Measurements from ENCODE around the gene SFXN1. TPM values are rescaled to one million over a fixed set of nuclear protein-coding genes. Genes with fewer than 3 reads are reported as not detected.
"Not testable (repeated sequence)": the region's sequence is repeated elsewhere in the genome, so short reads cannot be mapped to it uniquely, and the experiment has no call there.

SFXN1 gene
- total RNA-seq, 3 donors from 2014 or later (not counting 1 experiment from before 2014, with no cell fraction given) = 30.3 to 55.2 (median 44.0) TPM

GRCh38 chr5:175494264-175495183 lies 16.2 kb downstream of the SFXN1 start:
- Mint-ChIP-seq H3K4me3 (no peak overlapping the region), H3K4me1 (peaks cover 12 to 18% of the 10 kb centered on the region in 2 donors), H3K36me3 (peaks cover 16% of the 10 kb centered on the region), H3K27ac (no peak overlapping the region), H3K9me3 (no peaks in the 10 kb centered on the region), H3K27me3 (ENCODE audit: low read depth in 2 of 2) (no peaks in the 10 kb centered on the region)
- DNase-seq = no peak
- Histone ChIP-seq H3K27ac (ENCODE audit: low read length) (no peak overlapping the region), H3K4me3 (ENCODE audit: low read length) (no peak overlapping the region), H3K4me1 (ENCODE audit: control insufficient read depth, insufficient read depth, low read length) (no peaks in the 10 kb centered on the region), H3K36me3 (ENCODE audit: control insufficient read depth, insufficient read depth, low read length) (peaks cover 37% of the 10 kb centered on the region), H3K9me3 (ENCODE audit: control insufficient read depth, insufficient read depth, low read length) (no peaks in the 10 kb centered on the region), H3K27me3 (ENCODE audit: control insufficient read depth, insufficient read depth, low read length) (no peaks in the 10 kb centered on the region)
- intact Hi-C loops (cut with micrococcal nuclease) = no loop called here
- 97% methylated on average over 15 of the region's 17 CpGs for WGBS (ENCODE audit: insufficient coverage)
- no peak for ATAC-seq
- no peak for TF ChIP-seq CTCF (IDR thresholded peaks at IDR 0.05)

GRCh38 chr5:175501759-175502158 lies 23.4 kb downstream of the SFXN1 start:
- DNase-seq (no peak), ATAC-seq (no peak)
- peaks cover 7% of the 10 kb centered on the region for H3K36me3 ChIP-seq (ENCODE audit: control insufficient read depth, insufficient read depth, low read length)
- no peak overlapping the region for H3K27ac ChIP-seq (ENCODE audit: low read length)
- H3K9me3 ChIP-seq (ENCODE audit: control insufficient read depth, insufficient read depth, low read length) = no peaks in the 10 kb centered on the region
- no peak for TF ChIP-seq CTCF (IDR thresholded peaks at IDR 0.05)
- H3K4me3 ChIP-seq (ENCODE audit: low read length) = no peak overlapping the region
- intact Hi-C loops (cut with micrococcal nuclease) = no loop called here
- H3K4me1 ChIP-seq (ENCODE audit: control insufficient read depth, insufficient read depth, low read length) = no peaks in the 10 kb centered on the region
- H3K36me3 Mint-ChIP-seq = no peaks in the 10 kb centered on the region
- H3K4me3 Mint-ChIP-seq = no peak overlapping the region
- 96% methylated on average over 7 of the region's 7 CpGs for WGBS (ENCODE audit: insufficient coverage)
- H3K27ac Mint-ChIP-seq = no peak overlapping the region
- H3K4me1 Mint-ChIP-seq = peaks cover 0 to 4% of the 10 kb centered on the region in 2 donors
- no peaks in the 10 kb centered on the region for H3K27me3 Mint-ChIP-seq (ENCODE audit: low read depth in 2 of 2)
- H3K9me3 Mint-ChIP-seq = no peaks in the 10 kb centered on the region
- no peaks in the 10 kb centered on the region for H3K27me3 ChIP-seq (ENCODE audit: control insufficient read depth, insufficient read depth, low read length)

- peaks cover 33% of the 10 kb centered on the region for H3K36me3 ChIP-seq (ENCODE audit: control insufficient read depth, insufficient read depth, low read length)
- intact Hi-C loops (cut with micrococcal nuclease); H3K27ac ChIP-seq (ENCODE audit: low read length); H3K9me3 ChIP-seq (ENCODE audit: control insufficient read depth, insufficient read depth, low read length); H3K4me3 ChIP-seq (ENCODE audit: low read length); H3K4me1 ChIP-seq (ENCODE audit: control insufficient read depth, insufficient read depth, low read length); H3K27ac Mint-ChIP-seq; H3K27me3 Mint-ChIP-seq (ENCODE audit: low read depth in 2 of 2); H3K9me3 Mint-ChIP-seq; H3K27me3 ChIP-seq (ENCODE audit: control insufficient read depth, insufficient read depth, low read length); H3K4me3 Mint-ChIP-seq; ATAC-seq; H3K4me1 Mint-ChIP-seq: not testable (repeated sequence)
- DNase-seq = peak in 1 of 2 donors; percentile 63
- 79% methylated on average over 4 of the region's 4 CpGs for WGBS (ENCODE audit: insufficient coverage)
- peaks cover 22% of the 10 kb centered on the region for H3K36me3 Mint-ChIP-seq
Measured at GRCh38 chr5:175507671-175508070, 29.3 kb downstream of the SFXN1 start.

- H3K27ac Mint-ChIP-seq = no peak overlapping the region
- Histone ChIP-seq H3K36me3 (ENCODE audit: control insufficient read depth, insufficient read depth, low read length) (peaks cover 40% of the 10 kb centered on the region), H3K4me3 (ENCODE audit: low read length) (no peak overlapping the region), H3K27me3 (ENCODE audit: control insufficient read depth, insufficient read depth, low read length) (no peaks in the 10 kb centered on the region), H3K9me3 (ENCODE audit: control insufficient read depth, insufficient read depth, low read length) (no peaks in the 10 kb centered on the region), H3K27ac (ENCODE audit: low read length) (no peak overlapping the region), H3K4me1 (ENCODE audit: control insufficient read depth, insufficient read depth, low read length) (no peaks in the 10 kb centered on the region)
- H3K9me3 Mint-ChIP-seq = no peaks in the 10 kb centered on the region
- H3K4me1 Mint-ChIP-seq = peaks cover 7% of the 10 kb centered on the region in 2 donors
- WGBS (ENCODE audit: insufficient coverage) = 100% methylated on average over 2 of the region's 2 CpGs
- intact Hi-C loops (cut with micrococcal nuclease) = no loop called here
- peaks cover 28% of the 10 kb centered on the region for H3K36me3 Mint-ChIP-seq
- DNase-seq (no peak), ATAC-seq (no peak)
- no peak overlapping the region for H3K4me3 Mint-ChIP-seq
- H3K27me3 Mint-ChIP-seq (ENCODE audit: low read depth in 2 of 2) = no peaks in the 10 kb centered on the region
- no peak for TF ChIP-seq CTCF (IDR thresholded peaks at IDR 0.05)
Measured at GRCh38 chr5:175508896-175509295, 30.5 kb downstream of the SFXN1 start.
